OCI-LY1 (cell line): ENCODE data around the gene FOXJ1.

ENCODE experiments used
- H2AFZ ChIP-seq: fragments of 200-600 bp; sonication (generic), shearing (Covaris generic); 2 replicates; pipeline ENCODE4 v1.6.0; 2014; ENCODE audit warnings: antibody characterized with exemption, mild to moderate bottlenecking, low read length
- H3F3A ChIP-seq: fragments of 200-600 bp; sonication (generic), shearing (Covaris generic); 2 replicates; pipeline ENCODE4 v1.6.0; 2014; ENCODE audit warnings: mild to moderate bottlenecking, antibody characterized with exemption, low read length, moderate library complexity; ENCODE audit not compliant: insufficient read depth
- H3K27ac ChIP-seq: fragments of 200-600 bp; sonication (generic); 2 replicates; pipeline ENCODE4 v1.5.1; 2014; ENCODE audit warnings: low read length, mixed run types, mild to moderate bottlenecking, low read depth; ENCODE audit not compliant: poor library complexity, severe bottlenecking
- H3K27me3 ChIP-seq: fragments of 200-600 bp; sonication (generic); 2 replicates; pipeline ENCODE4 v1.6.0; 2014; ENCODE audit warnings: antibody characterized with exemption, mild to moderate bottlenecking, low read length, moderate library complexity; ENCODE audit not compliant: insufficient read depth
- H3K36me3 ChIP-seq: fragments of 200-600 bp; sonication (generic); 2 replicates; pipeline ENCODE4 v1.6.1; 2014; ENCODE audit warnings: mild to moderate bottlenecking, antibody characterized with exemption, low read length, moderate library complexity, mixed read lengths; ENCODE audit not compliant: insufficient read depth
- H3K4me1 ChIP-seq: fragments of 200-600 bp; sonication (generic); 2 replicates; pipeline ENCODE4 v1.5.1; 2014; ENCODE audit warnings: mild to moderate bottlenecking, low read length, moderate library complexity; ENCODE audit not compliant: insufficient read depth, severe bottlenecking
- H3K4me2 ChIP-seq: fragments of 200-600 bp; sonication (generic), shearing (Covaris generic); 2 replicates; pipeline ENCODE4 v1.6.1; 2014; ENCODE audit warnings: low read length
- H3K4me3 ChIP-seq: fragments of 200-600 bp; sonication (generic); 2 replicates; pipeline ENCODE4 v1.5.1; 2014; ENCODE audit warnings: low read length, low read depth, mild to moderate bottlenecking, mixed read lengths; ENCODE audit not compliant: poor library complexity, severe bottlenecking
- H3K79me2 ChIP-seq: fragments of 200-600 bp; shearing (Covaris generic); 2 replicates; pipeline ENCODE4 v1.6.1; 2016; ENCODE audit warnings: mixed run types, low read length, mixed read lengths; ENCODE audit not compliant: insufficient read depth
- H3K9ac ChIP-seq: fragments of 200-600 bp; sonication (generic), shearing (Covaris generic); 2 replicates; pipeline ENCODE4 v1.6.1; 2014; ENCODE audit warnings: mild to moderate bottlenecking, low read length, mixed read lengths
- H3K9me2 ChIP-seq: fragments of 200-600 bp; sonication (generic), shearing (Covaris generic); 2 replicates; pipeline ENCODE4 v1.6.1; 2014; ENCODE audit warnings: low read depth, mild to moderate bottlenecking, low read length, mixed read lengths
- H3K9me3 ChIP-seq: fragments of 200-600 bp; shearing (Covaris generic); 2 replicates; pipeline ENCODE4 v1.6.1; 2014; ENCODE audit warnings: low read length, mixed read lengths
- H4K20me1 ChIP-seq: fragments of 200-600 bp; sonication (generic), shearing (Covaris generic); 2 replicates; pipeline ENCODE4 v1.6.0; 2016; ENCODE audit warnings: mild to moderate bottlenecking, low read length; ENCODE audit not compliant: insufficient read depth
- CTCF ChIP-seq: fragments of 200-600 bp; sonication (generic), shearing (Covaris generic); IDR thresholded peaks from 2 replicates; pipeline ENCODE4 v1.5.1; 2017; ENCODE audit warnings: mild to moderate bottlenecking, antibody characterized with exemption, low read length, moderate library complexity, mixed read lengths
- EZH2 ChIP-seq: fragments of 200-600 bp; sonication (generic), shearing (Covaris generic); IDR thresholded peaks from 2 replicates; pipeline ENCODE4 v1.8.0; 2017; ENCODE audit warnings: borderline replicate concordance, mixed run types, mild to moderate bottlenecking, antibody characterized with exemption, low read length, moderate library complexity, mixed read lengths

Gene FOXJ1

GRCh38 chr17:76160896-76161528, 20.0 kb upstream of the FOXJ1 start:
- H3K9me2 ChIP-seq, result no peaks in the 10 kb centered on the region
- no peaks in the 10 kb centered on the region; the same call in 1 of the 2 replicates for H3K27me3 ChIP-seq
- no peak for TF ChIP-seq EZH2
- no peaks in the 10 kb centered on the region for H3K36me3 ChIP-seq
- no peak overlapping the region for H3K9ac ChIP-seq
- H2AFZ ChIP-seq, result no peak overlapping the region
- no peaks in the 10 kb centered on the region for H3F3A ChIP-seq
- H3K4me1 ChIP-seq, result no peaks in the 10 kb centered on the region
- no peaks in the 10 kb centered on the region for H3K79me2 ChIP-seq
- H3K4me2 ChIP-seq, result no peak overlapping the region
- H3K9me3 ChIP-seq, result no peaks in the 10 kb centered on the region
- H3K27ac ChIP-seq, result no peak overlapping the region
- no peaks in the 10 kb centered on the region for H4K20me1 ChIP-seq
- H3K4me3 ChIP-seq, result no peak overlapping the region

- no peak overlapping the region for H3K4me2 ChIP-seq
These were observed 18.1 kb upstream of the FOXJ1 start for GRCh38 chr17:76159157-76159556.

GRCh38 chr17:76157759-76158158, 16.7 kb upstream of the FOXJ1 start:
- Histone ChIP-seq H4K20me1 (no peaks in the 10 kb centered on the region), H3K9ac (no peak overlapping the region), H3K9me3 (no peaks in the 10 kb centered on the region), H3K9me2 (no peaks in the 10 kb centered on the region), H3K4me2 (no peak overlapping the region), H3K4me1 (no peaks in the 10 kb centered on the region), H3K36me3 (no peaks in the 10 kb centered on the region), H3F3A (no peaks in the 10 kb centered on the region), H3K27ac (no peak overlapping the region), H3K4me3 (no peak overlapping the region), H2AFZ (no peak overlapping the region), H3K79me2 (no peaks in the 10 kb centered on the region), H3K27me3 (no peaks in the 10 kb centered on the region; the same call in none of the 2 replicates)
- no peak for TF ChIP-seq CTCF
- TF ChIP-seq EZH2, result no peak

More at GRCh38 chr17:76159157-76159556, 18.1 kb upstream of the FOXJ1 start:
- Histone ChIP-seq H3K4me1 (no peaks in the 10 kb centered on the region), H3K9ac (no peak overlapping the region), H3K27ac (no peak overlapping the region), H2AFZ (no peak overlapping the region), H3K36me3 (no peaks in the 10 kb centered on the region), H3K79me2 (no peaks in the 10 kb centered on the region), H4K20me1 (no peaks in the 10 kb centered on the region), H3K27me3 (no peaks in the 10 kb centered on the region; the same call in none of the 2 replicates), H3F3A (no peaks in the 10 kb centered on the region), H3K4me3 (no peak overlapping the region), H3K9me3 (no peaks in the 10 kb centered on the region), H3K9me2 (no peaks in the 10 kb centered on the region)
- TF ChIP-seq EZH2 (no peak), CTCF (no peak)

- H3K36me3 ChIP-seq, result no peaks in the 10 kb centered on the region
- no peak overlapping the region for H3K9ac ChIP-seq
- no peak overlapping the region for H3K4me2 ChIP-seq
- TF ChIP-seq CTCF (no peak), EZH2 (no peak)
- no peak overlapping the region for H3K27ac ChIP-seq
- no peaks in the 10 kb centered on the region for H3K79me2 ChIP-seq
- no peaks in the 10 kb centered on the region for H4K20me1 ChIP-seq
- H3K9me3 ChIP-seq, result no peaks in the 10 kb centered on the region
- H3K4me1 ChIP-seq, result no peaks in the 10 kb centered on the region
- H3K9me2 ChIP-seq, result no peaks in the 10 kb centered on the region
- no peaks in the 10 kb centered on the region for H3F3A ChIP-seq
- no peaks in the 10 kb centered on the region; the same call in none of the 2 replicates for H3K27me3 ChIP-seq
- no peak overlapping the region for H2AFZ ChIP-seq
- H3K4me3 ChIP-seq, result no peak overlapping the region
These were observed 15.6 kb upstream of the FOXJ1 start for GRCh38 chr17:76156662-76156991.
